Muscle of leg (tissue), 11 donors: ENCODE results near the gene FOXL3. TPM values are rescaled to one million over a fixed set of nuclear protein-coding genes. Genes with fewer than 3 reads are reported as not detected.

Source experiments
- DNase-seq: peaks from one replicate; pipeline ENCODE4 v3.0.0; 2013
- H3K27ac ChIP-seq: one replicate; pipeline ENCODE4 v1.5.1; 2013; ENCODE audit warnings: mild to moderate bottlenecking, low read length, control low read depth
- H3K27me3 ChIP-seq: one replicate; pipeline ENCODE4 v1.6.1; 2013; ENCODE audit warnings: low read length; ENCODE audit not compliant: control insufficient read depth, insufficient read depth
- H3K36me3 ChIP-seq: one replicate; pipeline ENCODE4 v1.6.1; 2013; ENCODE audit warnings: low read length; ENCODE audit not compliant: control insufficient read depth, insufficient read depth
- H3K4me1 ChIP-seq: one replicate; pipeline ENCODE4 v1.6.1; 2013; ENCODE audit warnings: low read length; ENCODE audit not compliant: control insufficient read depth, insufficient read depth
- H3K4me3 ChIP-seq: one replicate; pipeline ENCODE4 v1.5.1; 2013; ENCODE audit warnings: low read length, control low read depth
- H3K9me3 ChIP-seq: replicated peaks from 2 replicates; pipeline ENCODE4 v1.6.1; 2013; ENCODE audit warnings: low read depth, low read length; ENCODE audit not compliant: control insufficient read depth
- WGBS: methylation state at CpG from one replicate; pipeline ENCODE4 v1.1.5; 2013; ENCODE audit warnings: missing lambda C conversion rate; ENCODE audit not compliant: insufficient coverage; 5-methylcytosine and 5-hydroxymethylcytosine counted together
- polyA plus RNA-seq, 8 donors: library from polyadenylated mRNA; unstranded; fragments of 120-200 nt; gene quantifications; one replicate each; pipeline versions ENCODE4 v1.2.1 to v1.2.3, GENCODE V29; 2013; ENCODE audit warnings: inconsistent platforms in 1 of 8, low replicate concordance in 1 of 8; ENCODE audit not compliant: insufficient read length in 8 of 8, insufficient read depth in 1 of 8
- total RNA-seq: library from RNA; stranded (reverse); fragments of 120-200 nt; gene quantifications from one replicate; pipeline ENCODE4 v1.2.4, GENCODE V29; 2013

Gene FOXL3
- total and polyA plus RNA-seq, 9 donors: not detected

- Histone ChIP-seq H3K4me1 (no peaks in the 10 kb centered on the region), H3K36me3 (no peaks in the 10 kb centered on the region)
- 63% methylated on average over 5 of the region's 6 CpGs for WGBS
These were observed 22.5 kb downstream of the FOXL3 start for GRCh38 chr7:312424-312823.

GRCh38 chr7:314853-315252 lies 24.9 kb downstream of the FOXL3 start:
- DNase-seq: no peak
- Histone ChIP-seq H3K9me3 (peaks cover 2% of the 10 kb centered on the region), H3K36me3 (no peaks in the 10 kb centered on the region), H3K27ac (no peak overlapping the region), H3K27me3 (peaks cover 28% of the 10 kb centered on the region), H3K4me1 (peaks cover 20% of the 10 kb centered on the region), H3K4me3 (no peak overlapping the region)
- WGBS: 96% methylated on average over 3 of the region's 8 CpGs

More at GRCh38 chr7:312424-312823, 22.5 kb downstream of the FOXL3 start:
- DNase-seq: no peak
- Histone ChIP-seq H3K27ac (no peak overlapping the region), H3K9me3 (peaks cover 2% of the 10 kb centered on the region), H3K4me3 (no peak overlapping the region), H3K27me3 (peaks cover 21% of the 10 kb centered on the region)

GRCh38 chr7:315516-316265 lies 25.7 kb downstream of the FOXL3 start:
- peaks cover 20% of the 10 kb centered on the region for H3K4me1 ChIP-seq

GRCh38 chr7:317643-318405 lies 27.9 kb downstream of the FOXL3 start:
- H3K4me3 ChIP-seq: no peak overlapping the region
- no peak for DNase-seq
- H3K27me3 ChIP-seq: peaks cover 23% of the 10 kb centered on the region
- H3K36me3 ChIP-seq: no peaks in the 10 kb centered on the region
- H3K9me3 ChIP-seq: peaks cover 2% of the 10 kb centered on the region
- H3K27ac ChIP-seq: no peak overlapping the region
- 79% methylated on average over 21 of the region's 27 CpGs for WGBS
- peaks cover 36% of the 10 kb centered on the region for H3K4me1 ChIP-seq

More at GRCh38 chr7:315516-316265, 25.7 kb downstream of the FOXL3 start:
- peak; percentile 19 for DNase-seq
- peaks cover 2% of the 10 kb centered on the region for H3K9me3 ChIP-seq
- H3K4me3 ChIP-seq: no peak overlapping the region
- peaks cover 28% of the 10 kb centered on the region for H3K27me3 ChIP-seq
- 74% methylated on average over 14 of the region's 16 CpGs for WGBS
- H3K27ac ChIP-seq: no peak overlapping the region
- no peaks in the 10 kb centered on the region for H3K36me3 ChIP-seq

GRCh38 chr7:318476-318875 lies 28.5 kb downstream of the FOXL3 start:
- H3K36me3 ChIP-seq: no peaks in the 10 kb centered on the region
- no peak for DNase-seq
- peaks cover 2% of the 10 kb centered on the region for H3K9me3 ChIP-seq
- WGBS: 70% methylated on average over 6 of the region's 9 CpGs
- peaks cover 22% of the 10 kb centered on the region for H3K27me3 ChIP-seq
- no peak overlapping the region for H3K4me3 ChIP-seq
- peaks cover 42% of the 10 kb centered on the region for H3K4me1 ChIP-seq
- H3K27ac ChIP-seq: no peak overlapping the region

- peak overlapping the region; percentile 25 for H3K27ac ChIP-seq
- WGBS: 65% methylated on average over 16 of the region's 18 CpGs
- H3K4me3 ChIP-seq: no peak overlapping the region
- peaks cover 43% of the 10 kb centered on the region for H3K4me1 ChIP-seq
- peaks cover 22% of the 10 kb centered on the region for H3K27me3 ChIP-seq
- peaks cover 2% of the 10 kb centered on the region for H3K9me3 ChIP-seq
- DNase-seq: peak; percentile 54
- H3K36me3 ChIP-seq: no peaks in the 10 kb centered on the region
These were observed 29.1 kb downstream of the FOXL3 start for GRCh38 chr7:318878-319661.

GRCh38 chr7:320297-320696 lies 30.3 kb downstream of the FOXL3 start:
- Histone ChIP-seq H3K36me3 (no peaks in the 10 kb centered on the region), H3K4me3 (no peak overlapping the region), H3K27ac (no peak overlapping the region), H3K9me3 (peaks cover 2% of the 10 kb centered on the region), H3K4me1 (peaks cover 43% of the 10 kb centered on the region), H3K27me3 (peaks cover 19% of the 10 kb centered on the region)
- WGBS: 86% methylated on average over 1 of the region's 2 CpGs
- DNase-seq: no peak

GRCh38 chr7:322111-322671 lies 32.2 kb downstream of the FOXL3 start:
- peaks cover 43% of the 10 kb centered on the region for H3K4me1 ChIP-seq
- H3K9me3 ChIP-seq: peaks cover 3% of the 10 kb centered on the region
- WGBS: 8% methylated on average over 26 of the region's 45 CpGs
- no peaks in the 10 kb centered on the region for H3K36me3 ChIP-seq
- peaks cover 14% of the 10 kb centered on the region for H3K27me3 ChIP-seq
- DNase-seq: peak; percentile 50
- H3K4me3 ChIP-seq: no peak overlapping the region
- no peak overlapping the region for H3K27ac ChIP-seq

GRCh38 chr7:322708-323111 lies 32.7 kb downstream of the FOXL3 start:
- DNase-seq: no peak
- Histone ChIP-seq H3K27me3 (peaks cover 10% of the 10 kb centered on the region), H3K27ac (no peak overlapping the region), H3K9me3 (peaks cover 3% of the 10 kb centered on the region), H3K36me3 (no peaks in the 10 kb centered on the region), H3K4me3 (no peak overlapping the region), H3K4me1 (peaks cover 43% of the 10 kb centered on the region)
- WGBS: 89% methylated on average over 3 of the region's 6 CpGs
